GM21447 (cell line): ENCODE results near the gene MYOG.

Experiments
- ATAC-seq: cut with Tn5 transposase; IDR thresholded peaks from one replicate; pipeline ENCODE4 v1.9.1; 2021; ENCODE audit not compliant: unreplicated experiment

Gene MYOG

DNA sequence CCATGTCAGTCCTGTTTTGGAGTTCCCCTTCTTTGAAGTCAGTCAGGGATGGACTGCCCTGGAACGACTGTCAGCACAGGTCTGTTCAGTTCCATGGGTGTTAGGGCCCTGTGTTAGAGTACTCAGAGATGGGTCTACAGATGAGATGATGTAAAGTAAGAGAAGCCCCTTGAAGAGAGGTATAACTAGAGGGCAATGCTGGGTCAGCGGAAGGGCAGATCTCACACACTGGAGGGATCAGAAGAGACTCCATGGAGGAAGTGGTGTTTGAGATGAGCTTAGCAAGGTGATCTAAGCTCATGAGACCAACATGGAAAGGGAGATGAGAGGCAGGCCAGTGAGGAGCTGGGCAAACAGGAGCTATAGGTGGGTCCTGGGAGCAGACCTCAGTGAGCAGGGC is 51.9 kb downstream of the MYOG start:
- ATAC-seq, result no peak

- ATAC-seq, result no peak
Observed at GRCh38 chr1:203033287-203033686, 52.5 kb downstream of the MYOG start.
